HG03097 (cell line): ENCODE measurements around the gene PIGU.
"Not testable (repeated sequence)": the region's sequence is repeated elsewhere in the genome, so short reads cannot be mapped to it uniquely, and the experiment has no call there.

Experiments used
- ATAC-seq: cut with Tn5 transposase; IDR thresholded peaks from one replicate; pipeline ENCODE4 v1.9.1; 2021; ENCODE audit not compliant: unreplicated experiment, low FRiP score

PIGU gene

DNA sequence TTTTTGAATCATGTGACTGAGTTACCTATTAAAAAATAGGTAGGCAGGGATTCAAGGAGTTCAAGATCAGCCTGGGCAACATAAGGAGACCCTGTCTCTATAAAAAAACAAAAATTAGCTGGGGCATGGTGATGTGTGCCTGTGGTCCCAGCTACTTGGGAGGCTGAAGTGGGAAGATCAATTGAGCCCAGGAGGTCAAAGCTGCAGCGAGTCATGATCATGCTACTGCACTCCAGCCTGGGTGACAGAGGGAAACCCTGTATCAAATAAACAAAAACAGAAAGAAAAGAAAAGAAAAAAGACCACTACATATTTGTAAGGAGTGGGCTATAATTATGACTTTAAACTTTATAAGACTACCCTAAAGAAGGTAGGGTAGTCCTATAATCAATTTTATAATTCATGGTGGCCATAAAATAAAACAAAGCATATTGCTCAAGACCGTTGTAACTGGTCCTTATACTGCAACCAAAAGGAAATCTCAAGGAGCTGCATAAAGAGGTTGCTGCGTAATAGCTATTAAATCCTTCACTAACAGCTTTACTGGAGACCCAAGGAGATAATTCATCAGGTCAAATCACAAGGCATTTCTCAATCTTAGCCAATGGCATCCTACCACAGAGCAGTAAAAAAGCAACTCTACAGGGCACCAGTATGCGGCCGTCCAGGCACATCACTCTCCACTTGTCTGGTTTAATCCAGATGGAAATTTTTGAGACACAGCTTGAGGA, 13.5 kb downstream of the PIGU start:
- ATAC-seq = no peak

DNA sequence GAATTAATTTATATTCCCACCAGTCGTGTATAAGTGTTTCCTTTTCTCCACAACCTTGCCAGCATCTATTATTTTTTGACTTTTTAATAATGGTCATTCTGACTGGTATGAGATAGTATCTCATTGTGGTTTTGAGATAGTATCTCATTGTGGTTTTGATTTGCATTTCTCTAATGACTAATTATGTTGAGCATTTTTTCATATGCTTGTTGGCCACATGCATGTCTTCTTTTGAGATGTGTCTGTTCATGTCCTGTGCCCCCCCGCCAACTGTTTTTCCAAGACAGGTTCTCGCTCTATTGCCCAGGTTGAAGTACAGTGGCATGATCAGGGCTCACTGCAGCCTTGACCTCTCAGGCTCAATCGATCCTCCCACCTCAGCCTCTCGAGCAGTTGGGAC, 15.1 kb downstream of the PIGU start:
- not testable (repeated sequence) for ATAC-seq

DNA sequence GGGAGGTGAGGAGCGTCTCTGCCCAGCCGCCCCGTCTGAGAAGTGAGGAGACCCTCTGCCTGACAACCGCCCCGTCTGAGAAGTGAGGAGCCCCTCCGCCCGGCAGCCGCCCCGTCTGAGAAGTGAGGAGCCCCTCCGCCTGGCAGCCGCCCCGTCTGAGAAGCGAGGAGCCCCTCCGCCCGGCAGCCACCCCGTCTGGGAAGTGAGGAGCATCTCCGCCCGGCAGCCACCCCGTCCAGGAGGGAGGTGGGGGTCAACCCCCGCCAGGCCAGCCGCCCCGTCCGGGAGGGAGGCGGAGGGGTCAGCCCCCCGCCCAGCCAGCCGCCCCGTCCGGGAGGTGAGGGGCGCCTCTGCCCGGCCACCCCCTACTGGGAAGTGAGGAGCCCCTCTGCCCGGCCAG, 18.2 kb downstream of the PIGU start:
- not testable (repeated sequence) for ATAC-seq

DNA sequence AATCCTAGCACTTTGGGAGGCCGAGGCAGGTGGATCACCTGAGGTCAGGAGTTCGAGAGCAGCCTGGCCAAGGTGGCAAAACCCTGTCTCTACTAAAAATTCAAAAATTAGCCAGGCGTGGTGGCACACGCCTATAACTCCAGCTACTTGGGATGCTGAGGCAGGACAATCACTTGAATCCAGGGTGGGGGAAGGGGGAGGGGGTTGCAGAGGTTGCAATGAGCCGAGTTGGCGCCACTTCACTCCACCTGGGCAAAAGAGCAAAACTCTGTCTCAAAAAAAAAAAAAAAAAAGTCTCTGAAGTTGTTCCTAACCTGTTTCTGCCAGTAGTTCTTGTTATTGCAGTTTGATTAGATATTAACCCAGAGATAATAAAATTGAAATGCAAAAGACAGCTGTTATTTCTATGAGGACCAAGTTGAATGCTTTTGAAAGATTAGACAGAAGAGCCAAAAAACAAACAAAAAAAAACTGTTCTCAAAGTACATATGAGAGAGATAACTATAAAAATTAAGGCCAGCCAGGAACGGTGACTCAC, 22.6 kb downstream of the PIGU start:
- no peak for ATAC-seq

DNA sequence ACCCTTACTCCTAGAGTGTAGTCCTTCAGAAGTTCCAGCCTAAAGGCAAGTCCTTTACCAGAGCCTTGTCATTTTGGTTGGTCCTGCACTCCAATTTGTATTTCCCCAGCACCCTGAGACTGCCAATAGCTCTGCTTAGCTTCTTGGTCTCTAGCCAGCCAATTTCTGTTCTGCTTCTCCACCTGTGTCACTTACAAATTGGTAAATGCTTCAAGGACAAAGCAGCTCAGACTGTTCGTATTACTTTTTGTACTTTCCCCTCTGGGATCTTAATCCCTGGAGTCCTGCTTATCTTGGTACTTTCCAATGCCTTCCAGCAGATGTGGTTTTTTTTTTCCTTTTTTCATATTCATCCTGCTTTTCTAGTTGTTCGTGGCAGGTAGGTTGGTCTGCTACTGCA, 25.7 kb downstream of the PIGU start:
- no peak for ATAC-seq

DNA sequence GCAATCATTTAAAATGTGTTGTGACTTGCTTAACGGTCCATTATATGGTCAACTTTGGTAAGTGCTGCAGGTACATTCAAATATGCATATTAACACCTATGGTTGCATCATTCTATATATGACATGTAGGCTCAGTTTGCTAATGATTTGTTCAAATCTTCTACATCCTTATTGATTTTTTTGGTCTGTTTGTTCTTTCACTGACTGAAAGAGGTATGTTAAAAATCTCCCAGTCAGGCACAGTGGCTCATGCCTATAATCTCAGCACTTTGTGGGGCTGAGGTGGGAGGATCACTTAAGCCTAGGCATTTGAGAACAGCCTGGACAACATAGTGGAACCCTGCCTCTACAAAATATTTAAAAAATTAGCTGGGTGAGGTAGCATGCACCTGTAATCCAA, 29.2 kb downstream of the PIGU start:
- ATAC-seq = no peak

DNA sequence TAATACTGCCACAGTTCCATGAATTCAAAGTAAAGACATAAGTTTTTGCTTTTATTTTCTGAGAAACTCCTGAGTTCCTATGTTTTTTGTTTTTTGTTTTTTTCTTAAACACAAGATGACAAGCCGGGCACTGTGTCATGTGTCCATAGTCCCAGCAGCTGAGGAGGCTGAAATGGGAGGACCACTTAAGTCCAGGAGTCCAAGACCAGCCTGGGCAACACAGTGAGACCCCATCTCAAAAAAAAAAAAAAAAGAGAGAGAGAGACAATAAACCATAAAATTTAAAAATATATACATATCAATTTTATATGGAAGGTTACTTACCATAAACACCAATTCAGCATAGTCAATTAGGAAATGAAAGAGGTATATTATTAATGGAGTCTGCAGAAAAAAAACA, 31.9 kb downstream of the PIGU start:
- no peak for ATAC-seq

DNA sequence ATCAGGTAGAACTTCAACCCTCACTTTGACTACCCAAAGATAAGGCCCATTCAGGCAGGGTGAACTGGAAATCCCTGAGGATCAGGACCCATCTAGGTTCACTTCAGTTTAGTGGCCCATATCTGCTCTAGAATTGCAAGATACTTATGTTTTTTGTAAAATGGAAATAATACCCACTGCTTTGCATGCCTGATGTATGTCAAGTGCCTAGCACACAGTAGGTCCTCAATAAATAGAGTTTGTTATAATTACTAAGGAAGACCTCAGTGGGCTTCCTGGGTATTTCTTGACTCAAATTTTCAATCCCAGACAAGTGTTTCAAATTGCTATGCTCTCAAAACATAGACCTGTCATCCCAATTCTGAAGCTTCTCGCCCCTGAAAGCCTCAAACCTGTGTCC, 32.5 kb downstream of the PIGU start:
- no peak for ATAC-seq

DNA sequence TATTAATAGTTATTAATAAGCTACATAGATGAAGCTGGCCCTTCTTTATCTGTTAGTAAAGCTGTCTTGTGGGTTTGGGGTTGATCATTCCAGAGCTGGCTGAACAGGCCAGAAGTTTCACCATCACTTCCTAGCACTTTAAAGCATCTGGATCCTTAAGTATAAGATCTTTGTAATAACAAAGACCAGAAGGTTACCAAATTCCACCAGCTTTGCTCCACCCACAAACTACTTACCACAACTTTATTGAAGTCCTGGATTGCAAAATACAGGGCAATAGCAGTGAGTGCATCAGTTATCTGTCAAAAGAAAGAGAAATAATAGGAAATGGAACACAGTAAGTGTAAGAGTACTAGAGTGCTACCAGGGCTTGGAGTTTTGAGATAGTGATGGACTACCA, 33.0 kb downstream of the PIGU start:
- ATAC-seq = no peak

DNA sequence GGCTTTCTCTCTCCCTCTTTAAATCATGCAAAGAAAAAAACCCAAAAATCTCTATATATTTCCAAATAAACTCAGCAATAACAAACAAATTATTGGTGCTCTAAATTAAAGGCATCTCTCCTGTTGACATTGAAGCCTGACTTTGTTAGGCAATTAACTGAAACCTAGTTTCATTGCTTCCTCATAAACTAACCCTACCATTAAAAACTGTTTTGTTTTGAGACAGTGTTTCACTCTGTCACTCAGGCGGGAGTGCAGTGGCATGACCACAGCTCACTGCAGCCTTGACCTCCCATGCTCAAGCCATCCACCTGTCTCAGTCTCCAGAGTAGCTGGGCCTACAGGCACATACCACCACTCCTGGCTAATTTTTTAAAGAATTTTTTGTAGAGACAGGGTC, 34.9 kb downstream of the PIGU start:
- ATAC-seq = no peak

DNA sequence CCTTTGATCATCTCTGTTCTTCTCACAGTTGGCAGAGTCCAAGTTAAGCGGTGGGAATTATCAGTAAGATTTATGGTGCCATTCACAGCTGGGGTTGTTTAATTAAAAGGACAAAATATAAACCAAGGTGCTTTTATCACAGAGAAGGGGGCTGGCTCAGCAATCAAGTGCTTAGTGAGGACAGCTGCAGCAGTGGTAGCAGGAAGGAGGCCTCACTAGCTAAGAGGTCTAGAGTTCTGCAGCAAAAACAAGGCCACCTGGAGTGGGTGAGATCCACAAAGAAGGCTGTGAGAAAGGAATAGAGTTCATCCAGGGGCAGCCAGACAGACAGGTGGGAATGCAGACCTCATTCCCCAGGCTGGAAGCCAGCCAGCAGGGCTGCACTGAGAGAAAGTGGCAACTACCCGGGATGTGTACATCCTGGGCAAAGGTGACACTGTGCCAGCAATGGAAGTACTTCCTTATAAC, 37.1 kb downstream of the PIGU start:
- ATAC-seq = no peak

DNA sequence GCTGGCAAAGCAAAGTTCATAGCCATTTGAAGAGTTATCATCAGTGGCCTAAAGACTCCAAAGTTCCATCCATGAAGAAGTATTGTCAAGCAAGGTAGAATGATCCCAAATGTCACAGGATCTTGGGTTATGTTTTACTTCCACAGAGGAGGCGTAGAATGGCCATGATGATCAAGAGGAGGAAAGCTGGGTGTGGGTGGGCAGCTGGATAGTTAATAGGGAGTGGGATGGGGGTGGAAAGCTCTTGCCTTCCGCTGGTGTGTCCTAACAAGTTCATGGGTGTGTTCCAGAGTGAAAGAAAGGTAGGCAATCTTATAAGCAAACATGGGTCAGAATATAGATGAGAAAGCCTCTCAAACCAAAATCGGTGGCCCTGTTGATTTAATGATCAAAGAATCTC, 38.4 kb downstream of the PIGU start:
- no peak for ATAC-seq

DNA sequence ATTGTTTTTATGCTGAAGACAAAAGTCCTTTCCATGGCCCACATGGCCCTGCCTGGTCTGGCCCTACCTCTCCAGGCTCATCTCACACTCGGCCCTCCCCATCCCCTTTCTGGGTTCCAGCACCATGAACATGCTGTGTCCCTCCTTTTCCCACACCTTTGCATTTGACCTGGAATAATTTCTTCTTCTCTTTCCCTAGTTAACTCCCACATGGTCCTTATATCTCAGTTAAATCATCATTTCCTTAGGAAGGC, 38.9 kb downstream of the PIGU start:
- ATAC-seq = no peak

DNA sequence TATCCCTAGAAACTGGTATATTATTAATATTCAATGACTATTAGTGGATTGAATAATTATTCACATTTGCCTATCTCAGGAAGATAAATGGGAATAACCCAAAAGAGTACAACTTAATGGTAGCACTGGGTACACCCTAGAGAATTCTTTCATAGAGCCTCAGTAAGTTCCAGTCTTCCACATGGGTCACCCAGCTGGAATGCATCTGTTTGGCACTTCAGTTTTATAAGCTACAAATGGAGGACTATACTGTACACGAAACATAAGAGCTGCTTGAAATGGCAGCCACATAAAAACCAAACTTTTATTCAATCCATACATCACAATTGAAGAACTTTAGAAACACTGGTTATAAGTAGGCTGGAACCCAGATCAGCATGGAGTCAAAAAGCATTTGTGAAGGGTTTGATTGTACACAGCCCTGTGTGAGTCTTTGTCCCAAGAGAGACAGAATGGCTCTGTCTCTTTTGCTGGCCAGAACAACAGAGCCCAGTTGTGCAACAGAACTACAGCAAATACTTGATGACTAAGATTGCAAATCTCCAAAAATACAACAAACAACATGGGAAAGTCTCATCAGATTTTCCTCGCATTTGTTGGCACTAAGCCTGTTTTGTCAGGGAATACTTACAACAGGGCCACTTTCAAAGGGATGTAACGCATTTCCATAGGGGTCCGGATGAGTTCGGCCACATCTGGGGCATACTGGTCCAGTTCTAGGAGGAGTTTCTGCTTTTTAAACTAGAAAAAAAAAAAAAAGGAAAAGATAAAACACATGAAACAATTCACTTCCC, 39.5 kb downstream of the PIGU start:
- no peak for ATAC-seq

DNA sequence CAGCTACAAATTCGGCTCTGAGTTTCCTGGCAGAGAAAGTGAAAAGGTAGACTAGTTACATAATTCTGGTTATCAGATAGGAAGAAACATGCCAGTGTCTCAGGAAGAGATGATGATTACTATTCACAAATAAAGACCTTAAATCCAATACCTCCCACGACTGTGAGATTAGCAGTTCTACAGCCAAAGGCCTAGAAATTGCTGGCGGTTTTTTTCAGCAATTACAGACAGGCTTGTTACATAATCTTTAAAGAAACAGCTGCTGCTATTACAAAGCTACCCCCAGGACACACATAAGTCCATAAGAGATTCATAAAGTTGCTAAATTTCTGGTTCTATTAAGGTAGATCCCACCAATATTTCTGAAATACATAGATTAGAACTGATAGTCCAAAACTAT, 40.2 kb downstream of the PIGU start:
- no peak for ATAC-seq

DNA sequence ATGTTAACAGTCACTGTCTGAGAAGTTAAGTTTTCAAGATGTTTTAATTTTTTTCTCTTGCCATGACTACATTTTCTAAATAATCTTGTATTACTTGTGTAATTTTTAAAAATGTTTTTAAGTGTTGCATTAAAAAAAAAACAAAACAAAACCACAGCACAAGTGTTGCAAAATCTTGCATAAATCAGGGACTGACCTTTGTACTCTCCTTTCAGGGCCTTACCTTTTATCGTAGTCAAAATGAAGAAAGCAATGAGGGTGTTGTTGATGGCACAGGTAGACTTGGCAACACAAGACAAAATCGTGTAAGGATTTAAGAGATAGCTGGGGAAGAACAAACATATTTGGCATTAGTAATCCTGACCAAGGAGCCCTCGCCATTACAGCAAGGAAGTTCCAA, 42.5 kb downstream of the PIGU start:
- ATAC-seq = no peak

DNA sequence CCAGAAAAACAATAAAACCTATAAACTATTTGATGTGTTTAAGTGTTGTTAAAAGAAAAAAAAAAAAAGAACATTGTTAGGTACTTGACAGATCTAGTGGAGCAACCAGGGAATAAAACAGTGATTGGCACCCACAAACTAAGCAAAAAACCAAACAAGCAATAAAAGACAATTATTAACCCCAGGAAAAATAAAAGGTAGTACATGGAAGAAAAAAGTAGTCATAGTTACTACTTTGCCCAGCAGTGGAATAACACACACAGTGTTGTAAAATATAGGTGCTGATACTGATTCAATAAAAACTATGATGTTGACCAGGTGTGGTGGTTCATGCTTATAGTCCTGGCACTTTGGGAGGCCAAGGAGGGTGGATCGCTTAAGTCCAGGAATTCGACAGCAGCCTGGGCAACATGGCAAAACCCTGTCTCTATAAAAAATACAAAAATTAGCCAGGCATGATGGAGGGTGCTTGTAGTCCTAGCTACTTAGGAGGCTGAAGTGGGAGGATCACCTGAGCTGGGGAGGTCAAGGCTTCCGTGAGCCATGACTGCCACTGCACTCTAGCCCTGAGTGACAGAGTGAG, 43.9 kb downstream of the PIGU start:
- no peak for ATAC-seq

DNA sequence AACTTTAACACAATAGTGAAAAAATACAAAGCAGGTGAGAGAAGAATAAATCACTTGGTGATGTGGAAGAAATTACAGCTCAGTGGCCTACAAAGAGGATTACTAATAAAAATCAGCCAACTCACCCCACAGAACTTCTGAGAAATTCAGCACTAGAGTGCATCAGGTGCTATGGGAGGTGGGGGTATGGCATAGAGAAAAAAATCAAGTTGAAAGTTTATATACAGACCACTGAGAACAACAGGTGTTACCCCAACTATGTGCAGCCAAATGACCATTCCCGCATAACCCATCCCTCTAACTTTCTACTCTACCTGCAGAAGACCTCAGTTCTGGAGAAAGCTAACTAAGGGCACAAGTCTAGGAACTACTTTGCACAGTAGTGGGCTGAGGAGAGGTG, 47.0 kb downstream of the PIGU start:
- no peak for ATAC-seq

DNA sequence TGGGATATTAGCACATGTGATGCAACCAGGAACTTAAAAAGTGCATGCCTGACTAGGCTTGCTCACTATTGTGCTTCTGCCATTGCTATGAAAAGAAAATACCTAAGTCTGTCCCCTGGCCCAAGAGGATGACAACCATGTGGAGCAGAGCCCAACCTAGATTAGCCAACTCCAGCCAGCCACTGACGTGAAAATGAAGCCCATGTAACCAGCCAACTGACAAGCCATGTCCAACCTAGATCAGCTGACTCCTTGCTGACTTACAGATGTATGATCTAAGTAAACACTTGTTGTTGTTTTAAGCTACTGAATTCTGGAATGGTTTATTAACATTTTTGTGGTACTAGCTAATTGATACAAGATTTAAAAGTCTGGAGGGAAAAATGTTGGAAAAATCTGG, 47.5 kb downstream of the PIGU start:
- no peak for ATAC-seq

DNA sequence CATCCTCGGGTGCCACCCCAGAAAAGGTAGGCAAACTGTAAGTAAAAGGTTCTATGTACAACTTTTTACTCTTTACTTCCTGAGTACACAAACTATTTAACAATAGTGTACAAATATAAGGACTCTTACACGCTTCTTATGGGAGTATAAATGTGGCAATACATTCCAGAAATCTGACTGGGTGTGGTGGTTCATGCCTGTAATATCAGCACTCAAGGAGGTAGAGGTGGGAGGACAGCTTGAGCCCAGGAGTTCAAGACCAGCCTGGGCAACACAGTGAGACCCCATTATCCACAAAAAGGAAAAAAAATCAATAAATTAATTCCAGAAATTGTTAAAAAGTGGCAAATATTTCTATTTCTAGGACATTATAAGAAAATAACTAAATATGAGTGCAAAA, 48.9 kb downstream of the PIGU start:
- ATAC-seq = no peak

DNA sequence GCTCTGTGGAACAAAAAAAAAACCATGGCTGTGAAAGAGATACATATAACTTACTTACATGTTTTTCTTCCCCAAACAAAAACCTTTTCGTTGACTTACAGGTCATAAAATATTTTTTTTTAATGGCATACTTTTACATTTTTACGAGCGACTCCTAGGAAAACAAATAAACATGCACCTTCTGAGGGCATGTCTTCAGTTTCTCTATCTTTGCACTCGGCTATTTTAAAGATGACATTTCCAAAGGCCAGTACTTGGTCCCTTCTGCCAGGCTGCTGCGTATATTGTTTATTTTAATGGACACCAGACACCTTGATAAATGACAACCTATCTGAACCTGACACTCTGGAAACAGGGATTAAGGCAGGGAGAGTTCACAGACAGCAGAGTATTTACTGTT, 49.4 kb downstream of the PIGU start:
- ATAC-seq = no peak

DNA sequence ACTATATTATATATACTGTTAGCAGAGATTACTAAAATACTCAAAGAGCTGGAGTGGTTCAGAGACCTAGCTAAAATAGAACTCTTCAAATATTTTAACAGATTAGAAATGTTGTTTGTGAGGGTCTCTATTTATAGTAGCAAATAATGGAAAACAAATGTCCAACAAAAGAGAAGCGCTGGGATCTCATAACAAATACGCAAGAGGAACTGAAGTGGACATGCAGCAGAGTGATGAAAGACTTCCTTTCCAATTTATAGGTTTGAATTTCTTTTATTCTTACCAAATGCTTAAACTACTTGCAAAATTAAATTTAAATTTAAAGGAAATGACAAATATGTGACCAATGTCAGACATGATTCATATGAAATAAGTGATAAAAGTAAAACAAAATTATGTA, 49.9 kb downstream of the PIGU start:
- ATAC-seq = no peak
